ENCODE data around the gene TP53BP2.

GRCh38 chr1:223820515-223820858 is 25.3 kb downstream of the TP53BP2 start:
- TF ChIP-seq CTCF (IDR thresholded peaks at IDR 0.05): no peak
- TF ChIP-seq POLR2A (IDR thresholded peaks at IDR 0.05; ENCODE audit: low read depth): no peak
- TF ChIP-seq EP300 (IDR thresholded peaks at IDR 0.05): no peak
